Smooth muscle cell (in vitro differentiated cells): ENCODE results near the gene NEGR1. TPM values are rescaled to one million over a fixed set of nuclear protein-coding genes. Genes with fewer than 3 reads are reported as not detected.

Experiments used
- DNase-seq: peaks from one replicate; lab custom pipeline; 2025; ENCODE audit not compliant: unreplicated experiment; lab: John Stamatoyannopoulos, UW
- H2AFZ ChIP-seq: fragments of 200-600 bp; sonication (generic); 2 replicates; pipeline ENCODE4 v1.6.0; 2016; ENCODE audit warnings: antibody characterized with exemption, low read depth, mild to moderate bottlenecking
- H3F3A ChIP-seq: fragments of 200-600 bp; sonication (generic); 2 replicates; pipeline ENCODE4 v1.6.0; 2017; ENCODE audit warnings: antibody characterized with exemption, low read depth
- H3K27ac ChIP-seq: fragments of 200-600 bp; sonication (generic); 2 replicates; pipeline ENCODE4 v1.5.1; 2016; ENCODE audit warnings: low read depth, mild to moderate bottlenecking
- H3K27me3 ChIP-seq: fragments of 200-600 bp; sonication (generic); 2 replicates; pipeline ENCODE4 v1.6.1; 2016; ENCODE audit warnings: low read depth, mild to moderate bottlenecking
- H3K36me3 ChIP-seq: fragments of 200-600 bp; sonication (generic); 2 replicates; pipeline ENCODE4 v1.5.1; 2016; ENCODE audit warnings: low read depth
- H3K4me1 ChIP-seq: fragments of 200-600 bp; sonication (generic); 2 replicates; pipeline ENCODE4 v1.5.1; 2016; ENCODE audit warnings: low read depth
- H3K4me2 ChIP-seq: fragments of 200-600 bp; sonication (generic); 2 replicates; pipeline ENCODE4 v1.6.0; 2016; ENCODE audit warnings: mild to moderate bottlenecking
- H3K4me3 ChIP-seq: fragments of 200-600 bp; sonication (generic); 2 replicates; pipeline ENCODE4 v1.5.1; 2016; ENCODE audit warnings: mild to moderate bottlenecking
- H3K79me2 ChIP-seq: fragments of 200-600 bp; sonication (generic); 2 replicates; pipeline ENCODE4 v1.6.0; 2016; ENCODE audit warnings: low read depth, mild to moderate bottlenecking
- H3K9ac ChIP-seq: fragments of 200-600 bp; sonication (generic); 2 replicates; pipeline ENCODE4 v1.6.0; 2016; ENCODE audit warnings: low read depth
- H3K9me3 ChIP-seq: fragments of 200-600 bp; sonication (generic); replicated peaks from 2 replicates; pipeline ENCODE4 v1.5.1; 2016; ENCODE audit warnings: low read depth
- H4K20me1 ChIP-seq: fragments of 200-600 bp; sonication (generic); 2 replicates; pipeline ENCODE4 v1.6.0; 2016; ENCODE audit warnings: low read depth
- WGBS: methylation state at CpG from one replicate; pipeline ENCODE4 v1.1.7; 2016; ENCODE audit warnings: low lambda C conversion rate; 5-methylcytosine and 5-hydroxymethylcytosine counted together
- polyA plus RNA-seq: library from polyadenylated mRNA; unstranded; fragments of >200 nt; fragmentation: Nextera tagmentation; extraction: Ambion mirVana; gene quantifications from 2 replicates; pipeline ENCODE4 v1.2.1, GENCODE V29; 2016
- total RNA-seq: library from RNA; depleted of rRNA; stranded (reverse); fragments of >200 nt; gene quantifications from 2 replicates; pipeline ENCODE4 v1.2.3, GENCODE V29; 2014
- TF ChIP-seq, protein P1 (sequence below): fragments of 200-600 bp; sonication (generic); IDR thresholded peaks from 2 replicates; pipeline ENCODE4 v1.5.1; 2017; ENCODE audit warnings: borderline replicate concordance, mild to moderate bottlenecking, antibody characterized with exemption; ENCODE audit not compliant: insufficient read depth, poor library complexity, severe bottlenecking

Gene NEGR1
- total and polyA plus RNA-seq, 2 experiments from 2014 or later: 0.02 to 0.09 TPM

DNA sequence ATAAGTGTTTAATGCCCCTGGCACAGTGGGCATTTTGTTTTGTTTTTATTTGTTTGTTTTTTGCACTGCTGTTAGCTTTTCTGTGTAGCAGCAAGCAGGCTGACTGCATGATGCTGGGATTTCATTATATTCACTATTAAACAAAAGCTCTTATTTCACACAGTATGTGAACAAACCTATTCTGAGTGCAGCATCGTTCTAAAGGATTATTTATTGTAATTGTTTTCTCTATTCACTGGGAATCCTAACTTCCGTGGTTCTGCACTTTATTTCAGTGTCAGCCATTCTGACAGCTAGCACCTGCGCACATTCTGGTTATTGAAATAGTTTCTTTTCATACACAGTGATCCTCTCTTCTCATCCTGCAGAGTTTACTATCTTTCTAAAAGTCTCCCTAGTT, 595.0 kb downstream of the NEGR1 start:
- Histone ChIP-seq H4K20me1 (no peaks in the 10 kb centered on the region), H3K27ac (no peak overlapping the region), H2AFZ (peak overlapping the region; percentile 4), H3K4me3 (no peak overlapping the region), H3K36me3 (no peaks in the 10 kb centered on the region), H3F3A (no peaks in the 10 kb centered on the region), H3K4me1 (no peaks in the 10 kb centered on the region), H3K4me2 (no peak overlapping the region), H3K79me2 (no peaks in the 10 kb centered on the region), H3K9ac (no peak overlapping the region), H3K9me3 (no peaks in the 10 kb centered on the region), H3K27me3 (no peaks in the 10 kb centered on the region)
- TF ChIP-seq, protein P1, sequence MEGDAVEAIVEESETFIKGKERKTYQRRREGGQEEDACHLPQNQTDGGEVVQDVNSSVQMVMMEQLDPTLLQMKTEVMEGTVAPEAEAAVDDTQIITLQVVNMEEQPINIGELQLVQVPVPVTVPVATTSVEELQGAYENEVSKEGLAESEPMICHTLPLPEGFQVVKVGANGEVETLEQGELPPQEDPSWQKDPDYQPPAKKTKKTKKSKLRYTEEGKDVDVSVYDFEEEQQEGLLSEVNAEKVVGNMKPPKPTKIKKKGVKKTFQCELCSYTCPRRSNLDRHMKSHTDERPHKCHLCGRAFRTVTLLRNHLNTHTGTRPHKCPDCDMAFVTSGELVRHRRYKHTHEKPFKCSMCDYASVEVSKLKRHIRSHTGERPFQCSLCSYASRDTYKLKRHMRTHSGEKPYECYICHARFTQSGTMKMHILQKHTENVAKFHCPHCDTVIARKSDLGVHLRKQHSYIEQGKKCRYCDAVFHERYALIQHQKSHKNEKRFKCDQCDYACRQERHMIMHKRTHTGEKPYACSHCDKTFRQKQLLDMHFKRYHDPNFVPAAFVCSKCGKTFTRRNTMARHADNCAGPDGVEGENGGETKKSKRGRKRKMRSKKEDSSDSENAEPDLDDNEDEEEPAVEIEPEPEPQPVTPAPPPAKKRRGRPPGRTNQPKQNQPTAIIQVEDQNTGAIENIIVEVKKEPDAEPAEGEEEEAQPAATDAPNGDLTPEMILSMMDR: no peak
- 91% methylated on average over 3 of the region's 3 CpGs for WGBS
- DNase-seq: no peak

DNA sequence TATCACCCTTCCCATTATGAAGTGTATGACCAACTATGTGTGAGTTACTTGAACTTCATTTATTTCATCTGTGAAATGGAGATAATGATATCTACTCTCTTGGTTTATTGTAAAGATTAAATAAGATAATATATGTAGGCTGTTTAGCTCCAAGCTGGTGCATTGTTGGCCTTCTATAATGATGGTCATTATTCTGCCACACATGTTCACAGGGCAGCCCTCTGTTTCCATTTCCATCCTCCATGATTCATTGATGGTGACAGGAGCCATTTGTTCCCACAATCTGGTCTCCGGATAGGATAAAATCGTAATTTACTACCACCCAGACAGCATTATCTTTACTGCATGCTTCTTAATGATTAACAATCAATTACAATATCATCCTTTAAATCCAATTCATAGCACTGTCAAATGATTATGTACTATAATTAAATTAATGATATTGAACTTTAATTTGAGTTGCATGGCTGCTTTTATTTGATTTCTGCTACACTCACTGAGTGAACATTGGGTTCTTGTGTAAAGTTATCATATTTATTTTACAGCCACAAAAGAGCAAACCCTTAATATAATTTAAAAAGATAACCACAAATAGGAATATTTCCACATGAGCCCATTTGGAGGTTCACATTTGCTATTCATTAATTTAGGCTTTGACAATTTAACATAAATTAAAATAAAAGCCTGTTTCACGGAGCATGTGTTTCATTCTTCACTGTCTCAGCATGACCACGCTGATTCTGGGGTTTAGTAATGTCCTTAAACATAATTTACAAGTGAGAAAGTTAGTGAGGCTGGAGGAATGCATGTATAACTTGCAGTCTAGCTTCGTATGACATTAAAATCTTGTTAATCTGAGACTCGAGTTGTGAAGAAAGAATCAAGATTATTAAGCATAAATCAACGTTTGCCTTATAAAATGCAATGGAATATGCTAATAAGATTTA, 605.1 kb downstream of the NEGR1 start:
- Histone ChIP-seq H3F3A (no peaks in the 10 kb centered on the region), H3K4me1 (no peaks in the 10 kb centered on the region), H3K27ac (no peak overlapping the region), H4K20me1 (no peaks in the 10 kb centered on the region), H3K4me3 (no peak overlapping the region), H3K4me2 (no peak overlapping the region), H3K27me3 (no peaks in the 10 kb centered on the region), H3K9me3 (no peaks in the 10 kb centered on the region), H2AFZ (peak overlapping the region; percentile 49), H3K9ac (no peak overlapping the region), H3K79me2 (no peaks in the 10 kb centered on the region), H3K36me3 (no peaks in the 10 kb centered on the region)
- TF ChIP-seq, protein P1: no peak
- WGBS: 60% methylated on average over 7 of the region's 7 CpGs
- no peak for DNase-seq

DNA sequence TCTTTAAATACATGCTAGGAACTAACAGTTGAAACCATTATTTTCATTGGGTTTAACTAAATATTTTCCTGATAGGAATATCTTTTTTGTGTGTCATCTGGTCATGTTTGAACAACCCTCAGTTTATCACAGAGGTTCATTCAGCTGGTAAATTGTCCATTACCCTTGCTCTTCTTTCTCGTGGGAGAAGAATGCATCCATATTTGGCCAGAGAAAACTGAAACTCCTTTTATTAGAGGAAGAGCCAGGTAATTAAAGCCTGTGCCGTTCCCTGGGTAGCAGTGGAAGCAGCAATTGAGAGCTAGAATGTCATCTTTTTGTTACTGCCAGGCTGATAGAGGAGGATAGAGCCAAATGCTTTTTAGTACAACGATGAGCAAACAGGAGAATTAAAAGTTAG, 614.3 kb downstream of the NEGR1 start:
- DNase-seq: no peak
- Histone ChIP-seq H3K27me3 (no peaks in the 10 kb centered on the region), H3K36me3 (no peaks in the 10 kb centered on the region), H3K4me1 (peaks cover 7% of the 10 kb centered on the region), H3K79me2 (no peaks in the 10 kb centered on the region), H4K20me1 (no peaks in the 10 kb centered on the region), H3K4me3 (no peak overlapping the region), H2AFZ (no peak overlapping the region), H3K27ac (no peak overlapping the region), H3F3A (no peaks in the 10 kb centered on the region), H3K9me3 (no peaks in the 10 kb centered on the region), H3K9ac (no peak overlapping the region), H3K4me2 (no peak overlapping the region)
- TF ChIP-seq, protein P1: no peak
- 58% methylated on average over 3 of the region's 3 CpGs for WGBS
